ENCODE results near the gene OR52M1. TPM values are rescaled to one million over a fixed set of nuclear protein-coding genes. Genes with fewer than 3 reads are reported as not detected.

OR52M1 gene
- total RNA-seq, 3 donors from 2014 or later, result not detected

DNA sequence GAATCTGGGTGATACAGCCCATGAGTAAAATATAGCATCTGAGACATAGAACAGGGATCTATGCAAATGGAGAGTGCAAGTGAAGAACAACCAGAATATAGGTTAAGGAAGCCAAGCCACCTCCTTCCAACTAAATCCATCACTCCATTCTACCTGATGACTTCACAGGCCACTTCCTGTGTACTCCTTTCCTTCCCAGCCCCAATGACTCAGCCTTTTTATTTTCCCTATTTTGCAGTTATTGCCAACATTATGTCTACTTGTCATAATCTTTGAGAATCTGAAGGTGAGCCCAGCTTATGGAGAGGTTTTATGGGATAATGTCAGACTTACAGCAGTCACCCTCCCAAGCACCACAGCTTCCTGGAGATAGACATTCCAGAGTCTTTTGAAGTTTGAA lies 1.4 kb upstream of the OR52M1 start:
- peaks cover 14% of the 10 kb centered on the region for H3K27me3 Mint-ChIP-seq (ENCODE audit: low read depth)
- no peaks in the 10 kb centered on the region for H3K4me1 Mint-ChIP-seq (ENCODE audit: low read depth)
- H3K4me3 Mint-ChIP-seq, result no peak overlapping the region
- H3K36me3 Mint-ChIP-seq (ENCODE audit: insufficient read depth), result no peaks in the 10 kb centered on the region
- ATAC-seq (no peak), DNase-seq (no peak)
- H3K9me3 Mint-ChIP-seq, result no peaks in the 10 kb centered on the region

DNA sequence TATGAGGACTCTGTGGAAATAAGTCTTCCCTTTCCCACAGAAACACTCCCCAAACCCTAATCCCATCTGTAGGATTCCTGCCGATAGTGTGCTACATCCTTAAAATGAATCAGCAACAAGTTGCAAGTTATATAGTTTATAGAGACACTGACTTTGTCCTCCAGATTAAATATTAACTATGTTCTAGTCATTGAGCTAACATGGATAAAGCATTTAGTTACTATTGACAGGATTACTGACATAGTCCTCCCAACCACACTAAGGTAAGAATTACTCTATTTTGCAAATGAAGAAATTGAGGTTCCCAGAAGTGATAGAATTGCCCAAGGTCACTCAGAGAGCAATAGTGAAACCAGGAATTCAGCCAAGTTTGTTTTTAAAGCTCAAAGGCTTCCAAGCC lies 1.9 kb downstream of the OR52M1 start:
- no peak for ATAC-seq
- no peak for DNase-seq
- no peaks in the 10 kb centered on the region for H3K4me1 Mint-ChIP-seq (ENCODE audit: low read depth)
- no peaks in the 10 kb centered on the region for H3K9me3 Mint-ChIP-seq
- H3K27me3 Mint-ChIP-seq (ENCODE audit: low read depth), result peaks cover 14% of the 10 kb centered on the region
- no peaks in the 10 kb centered on the region for H3K36me3 Mint-ChIP-seq (ENCODE audit: insufficient read depth)
- no peak overlapping the region for H3K4me3 Mint-ChIP-seq

DNA sequence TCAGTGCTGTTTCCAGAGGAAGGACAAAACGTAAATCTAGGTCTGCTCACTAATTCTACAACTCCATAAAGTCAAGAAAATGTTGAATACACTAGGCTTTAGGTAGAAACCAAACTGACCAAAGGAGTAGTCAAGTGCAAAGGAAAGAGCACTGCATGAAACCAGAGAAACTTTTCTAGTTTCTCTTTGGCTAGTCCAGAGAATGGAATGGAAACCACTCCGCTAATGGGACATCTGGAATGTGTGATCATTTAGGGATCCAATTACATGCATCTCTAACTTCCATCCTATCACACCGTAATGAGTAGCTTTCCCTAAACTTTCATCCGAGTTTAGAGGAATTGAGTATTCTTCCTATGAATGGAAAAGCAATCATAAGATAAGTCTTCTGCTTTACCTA lies 2.4 kb downstream of the OR52M1 start:
- no peaks in the 10 kb centered on the region for H3K4me1 Mint-ChIP-seq (ENCODE audit: low read depth)
- no peak overlapping the region for H3K4me3 Mint-ChIP-seq
- ATAC-seq (no peak), DNase-seq (no peak)
- peaks cover 10% of the 10 kb centered on the region for H3K27me3 Mint-ChIP-seq (ENCODE audit: low read depth)
- H3K36me3 Mint-ChIP-seq (ENCODE audit: insufficient read depth), result no peaks in the 10 kb centered on the region
- H3K9me3 Mint-ChIP-seq, result no peaks in the 10 kb centered on the region

DNA sequence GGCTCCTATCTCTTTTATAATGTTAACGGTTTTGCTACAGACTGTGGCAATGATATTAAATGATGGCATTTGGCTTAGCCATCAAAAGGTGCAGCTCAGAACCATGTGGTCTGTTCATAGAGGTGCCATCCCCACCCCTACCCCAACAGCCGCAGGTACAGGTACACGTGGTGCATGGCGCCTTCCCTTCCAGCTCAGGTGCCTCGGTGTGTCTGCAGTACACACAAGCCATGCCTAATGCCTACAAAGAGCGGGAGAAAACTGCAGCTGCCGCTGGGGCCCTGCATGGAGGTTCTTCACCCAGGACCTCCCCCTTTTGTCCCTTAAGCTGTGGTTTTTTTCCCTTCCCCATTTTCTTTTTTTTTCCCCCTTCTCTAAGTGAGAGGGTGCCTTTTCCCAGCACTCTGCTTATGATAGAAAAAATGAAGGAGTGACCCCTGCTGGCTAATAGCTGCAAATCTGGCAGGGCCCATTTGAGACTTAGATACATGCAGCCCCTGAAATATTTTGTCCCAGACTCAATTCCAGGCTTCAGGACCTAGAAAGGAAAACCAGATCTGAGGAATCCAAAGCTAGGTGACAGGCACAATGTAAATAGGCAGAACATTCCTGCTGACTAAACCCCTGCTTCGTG lies 6.5 kb downstream of the OR52M1 start:
- Mint-ChIP-seq H3K9me3 (no peaks in the 10 kb centered on the region), H3K27me3 (ENCODE audit: low read depth) (peaks cover 16% of the 10 kb centered on the region), H3K36me3 (ENCODE audit: insufficient read depth) (no peaks in the 10 kb centered on the region), H3K4me3 (no peak overlapping the region), H3K4me1 (ENCODE audit: low read depth) (no peaks in the 10 kb centered on the region)
- ATAC-seq (no peak), DNase-seq (no peak)

DNA sequence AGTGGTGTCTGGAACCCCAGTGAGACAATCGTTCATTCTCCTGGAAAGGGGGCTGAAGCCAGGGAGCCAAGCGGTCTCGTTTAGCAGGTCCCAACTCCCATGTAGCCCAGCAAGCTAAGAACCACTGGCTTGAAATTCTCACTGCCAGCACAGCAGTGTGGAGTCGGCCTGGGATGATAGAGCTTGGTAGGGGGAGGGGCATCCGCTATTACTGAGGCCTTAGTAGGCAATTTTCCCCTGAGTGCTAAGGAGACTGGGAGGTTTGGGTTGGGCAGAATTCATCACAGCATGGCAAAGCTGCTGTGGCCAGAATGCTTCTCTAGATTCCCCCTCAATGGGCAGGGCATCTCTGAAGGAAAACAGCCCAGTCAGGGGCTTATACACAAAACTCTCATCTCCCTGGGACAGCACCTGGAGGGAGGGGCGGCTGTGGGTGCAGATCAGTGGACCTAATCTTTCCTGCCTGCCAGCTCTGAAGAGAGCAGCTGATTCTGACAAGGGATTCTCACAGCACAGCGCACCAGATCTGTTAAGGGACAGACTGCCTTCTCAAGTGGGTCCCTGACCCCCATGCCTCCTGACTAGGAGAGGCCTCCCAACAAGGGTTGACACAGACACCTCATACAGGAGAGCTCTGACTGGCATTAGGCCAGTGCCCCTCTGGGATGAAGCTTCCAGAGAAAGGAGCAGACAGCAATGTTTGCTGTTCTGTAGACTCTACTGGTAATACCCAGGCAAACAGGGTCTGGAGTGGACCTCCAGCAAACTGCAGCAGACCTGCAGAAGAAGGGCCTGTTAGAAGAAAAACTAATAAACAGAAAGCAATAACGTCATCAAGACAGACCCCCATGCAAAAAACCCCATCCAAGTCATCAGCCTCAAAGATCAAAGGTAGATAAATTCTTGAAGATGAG lies 14.8 kb downstream of the OR52M1 start:
- no peaks in the 10 kb centered on the region for H3K4me1 Mint-ChIP-seq (ENCODE audit: low read depth)
- no peaks in the 10 kb centered on the region for H3K36me3 Mint-ChIP-seq (ENCODE audit: insufficient read depth)
- no peak overlapping the region for H3K4me3 Mint-ChIP-seq
- DNase-seq (no peak), ATAC-seq (no peak)
- no peaks in the 10 kb centered on the region for H3K9me3 Mint-ChIP-seq
- peaks cover 24% of the 10 kb centered on the region for H3K27me3 Mint-ChIP-seq (ENCODE audit: low read depth)

DNA sequence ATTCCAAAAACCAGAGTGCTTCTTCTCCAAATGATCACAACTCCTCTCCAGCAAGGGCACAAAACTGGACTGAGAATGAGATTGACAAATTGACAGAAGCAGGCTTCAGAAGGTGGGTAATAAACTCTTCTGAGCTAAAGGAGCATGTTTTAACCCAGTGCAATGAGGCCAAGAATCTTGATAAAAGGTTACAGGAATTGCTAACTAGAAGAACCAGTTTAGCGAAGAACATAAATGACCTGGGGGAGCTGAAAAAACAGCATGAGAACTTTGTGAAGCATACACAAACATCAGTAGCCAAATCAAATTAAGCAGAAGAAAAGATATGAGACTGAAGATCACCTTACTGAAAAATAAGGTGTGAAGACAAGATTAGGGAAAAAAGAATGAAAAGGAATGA lies 15.5 kb downstream of the OR52M1 start:
- ATAC-seq, result no peak
- DNase-seq, result no peak
- no peaks in the 10 kb centered on the region for H3K4me1 Mint-ChIP-seq (ENCODE audit: low read depth)
- no peak overlapping the region for H3K4me3 Mint-ChIP-seq
- no peaks in the 10 kb centered on the region for H3K9me3 Mint-ChIP-seq
- H3K36me3 Mint-ChIP-seq (ENCODE audit: insufficient read depth), result no peaks in the 10 kb centered on the region
- H3K27me3 Mint-ChIP-seq (ENCODE audit: low read depth), result peaks cover 24% of the 10 kb centered on the region

DNA sequence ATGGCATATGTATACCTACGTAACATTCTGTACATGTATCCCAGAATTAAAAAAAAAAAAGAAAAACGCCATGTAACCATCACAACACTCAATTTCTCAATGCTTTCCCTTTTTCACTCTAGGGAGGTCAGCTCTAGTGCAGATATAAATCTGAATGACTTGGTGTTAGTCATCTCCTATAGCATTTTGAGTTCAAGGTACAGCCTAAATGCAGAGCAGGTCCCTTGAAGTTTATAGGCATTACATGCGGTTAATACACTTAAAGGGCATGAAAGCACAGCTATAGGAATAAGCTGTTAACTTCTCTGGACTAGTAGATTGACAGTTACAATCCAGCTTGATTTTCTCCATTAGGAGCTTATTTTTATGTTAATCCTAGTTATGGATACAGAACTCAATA lies 20.4 kb downstream of the OR52M1 start:
- no peak for DNase-seq
- Mint-ChIP-seq H3K4me3 (no peak overlapping the region), H3K36me3 (ENCODE audit: insufficient read depth) (no peaks in the 10 kb centered on the region), H3K4me1 (ENCODE audit: low read depth) (no peaks in the 10 kb centered on the region), H3K27me3 (ENCODE audit: low read depth) (peaks cover 6% of the 10 kb centered on the region), H3K9me3 (no peaks in the 10 kb centered on the region)
- ATAC-seq, result no peak

DNA sequence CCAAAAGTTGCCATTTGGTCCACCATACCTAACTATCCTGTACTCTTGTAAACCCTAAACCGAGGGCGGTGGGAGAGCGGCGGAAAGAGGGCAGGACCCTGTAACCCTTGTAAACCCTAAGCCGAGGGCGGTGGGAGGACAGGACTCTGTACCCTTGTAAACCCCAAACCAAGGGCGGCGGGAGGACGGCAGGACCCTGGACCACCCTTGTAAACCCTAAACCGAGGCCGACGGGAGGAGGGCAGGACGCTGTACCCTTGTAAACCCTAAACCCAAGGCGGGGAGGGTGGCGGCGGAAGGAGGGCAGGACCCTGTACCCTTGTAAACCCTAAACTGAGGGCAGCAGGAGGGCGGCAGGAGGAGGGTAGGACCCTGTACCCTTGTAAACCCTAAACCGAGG lies 24.1 kb downstream of the OR52M1 start:
- no peaks in the 10 kb centered on the region for H3K36me3 Mint-ChIP-seq (ENCODE audit: insufficient read depth)
- no peaks in the 10 kb centered on the region for H3K9me3 Mint-ChIP-seq
- no peak for DNase-seq
- no peaks in the 10 kb centered on the region for H3K4me1 Mint-ChIP-seq (ENCODE audit: low read depth)
- no peak for ATAC-seq
- no peaks in the 10 kb centered on the region for H3K27me3 Mint-ChIP-seq (ENCODE audit: low read depth)
- no peak overlapping the region for H3K4me3 Mint-ChIP-seq

DNA sequence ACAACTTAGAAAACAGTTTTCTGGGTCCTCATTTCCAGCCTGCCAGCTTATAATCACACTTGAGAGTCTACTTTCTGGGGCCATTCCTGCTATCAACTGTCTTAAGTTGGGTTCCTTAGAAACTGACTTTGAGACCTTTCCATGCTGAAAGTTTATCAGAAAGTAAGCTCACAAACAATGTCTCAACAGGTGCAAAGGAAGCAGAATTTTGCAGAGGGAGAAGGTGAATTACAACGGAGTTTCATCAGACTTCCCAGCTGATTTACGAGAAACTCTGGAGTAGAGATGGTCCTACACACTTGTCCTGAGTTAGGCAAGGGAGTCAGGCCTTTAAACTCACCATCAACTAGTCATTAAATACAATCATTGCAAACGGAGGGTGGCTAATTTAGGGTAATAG lies 31.9 kb downstream of the OR52M1 start:
- no peak for ATAC-seq
- Mint-ChIP-seq H3K4me3 (no peak overlapping the region), H3K4me1 (ENCODE audit: low read depth) (peaks cover 4% of the 10 kb centered on the region), H3K36me3 (ENCODE audit: insufficient read depth) (no peaks in the 10 kb centered on the region), H3K9me3 (no peaks in the 10 kb centered on the region), H3K27me3 (ENCODE audit: low read depth) (peaks cover 20% of the 10 kb centered on the region)
- DNase-seq, result no peak

DNA sequence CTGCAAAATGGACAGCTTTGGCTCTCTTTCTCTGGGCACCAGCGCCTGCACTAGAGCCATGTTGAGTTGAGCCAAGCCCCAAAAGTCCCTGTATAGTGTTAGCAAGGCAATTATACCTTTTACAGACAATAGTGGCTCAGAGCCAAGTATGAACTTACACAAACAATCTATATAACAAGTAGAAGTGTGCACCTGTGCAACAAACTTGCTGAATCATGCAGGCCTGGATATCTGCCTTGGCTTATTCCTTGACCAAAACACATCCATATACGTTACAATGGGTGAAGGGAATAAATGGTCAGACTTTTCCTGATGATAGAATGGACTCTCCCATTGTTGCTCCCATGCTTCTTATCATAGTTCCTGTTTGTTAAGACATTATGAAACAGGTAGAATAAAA lies 32.8 kb downstream of the OR52M1 start:
- Mint-ChIP-seq H3K4me1 (ENCODE audit: low read depth) (peaks cover 4% of the 10 kb centered on the region), H3K9me3 (no peaks in the 10 kb centered on the region), H3K27me3 (ENCODE audit: low read depth) (peaks cover 22% of the 10 kb centered on the region), H3K36me3 (ENCODE audit: insufficient read depth) (no peaks in the 10 kb centered on the region), H3K4me3 (no peak overlapping the region)
- no peak for ATAC-seq
- DNase-seq, result no peak

DNA sequence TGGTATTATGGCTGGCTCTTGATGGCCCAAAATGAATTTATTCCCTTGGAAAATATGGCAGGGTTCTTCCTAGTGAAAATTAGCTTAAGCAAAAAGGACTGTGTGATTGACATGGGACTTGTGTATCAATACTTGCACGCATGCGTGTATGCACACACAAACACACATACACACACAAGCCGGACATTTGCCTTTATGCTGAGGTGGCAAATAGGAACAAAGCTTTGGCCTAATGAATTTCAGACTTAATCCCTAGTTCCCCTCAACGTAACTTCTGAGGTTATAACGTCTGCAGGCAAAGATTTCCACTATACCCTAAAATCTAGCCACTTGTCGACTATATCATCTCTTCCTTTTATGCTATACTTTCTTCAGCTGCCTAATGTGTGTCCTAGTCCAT lies 33.6 kb downstream of the OR52M1 start:
- no peaks in the 10 kb centered on the region for H3K9me3 Mint-ChIP-seq
- ATAC-seq (no peak), DNase-seq (no peak)
- peaks cover 23% of the 10 kb centered on the region for H3K27me3 Mint-ChIP-seq (ENCODE audit: low read depth)
- H3K4me1 Mint-ChIP-seq (ENCODE audit: low read depth), result peaks cover 4% of the 10 kb centered on the region
- no peak overlapping the region for H3K4me3 Mint-ChIP-seq
- H3K36me3 Mint-ChIP-seq (ENCODE audit: insufficient read depth), result no peaks in the 10 kb centered on the region

DNA sequence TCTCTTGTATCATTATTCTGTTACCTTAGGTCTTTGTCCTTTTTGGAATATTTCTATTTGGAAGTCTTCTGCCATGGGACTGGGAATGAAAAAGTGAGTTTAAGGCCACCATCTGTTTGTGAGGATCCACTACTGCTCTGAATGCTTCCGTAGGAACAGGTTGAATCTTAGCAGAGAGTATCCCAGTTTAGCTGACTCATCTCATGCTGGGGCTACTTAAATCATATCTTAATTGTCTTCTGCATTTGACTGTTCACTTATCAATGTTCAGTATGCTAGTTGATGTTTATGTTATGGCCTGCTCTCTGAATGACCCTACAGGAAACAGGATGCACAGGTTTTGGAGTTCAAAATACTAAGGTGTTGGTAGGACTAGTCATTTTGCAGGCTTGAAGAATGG lies 35.1 kb downstream of the OR52M1 start:
- ATAC-seq, result no peak
- no peak for DNase-seq
- Mint-ChIP-seq H3K27me3 (ENCODE audit: low read depth) (peaks cover 29% of the 10 kb centered on the region), H3K4me3 (no peak overlapping the region), H3K36me3 (ENCODE audit: insufficient read depth) (no peaks in the 10 kb centered on the region), H3K4me1 (ENCODE audit: low read depth) (peaks cover 4% of the 10 kb centered on the region), H3K9me3 (no peaks in the 10 kb centered on the region)

DNA sequence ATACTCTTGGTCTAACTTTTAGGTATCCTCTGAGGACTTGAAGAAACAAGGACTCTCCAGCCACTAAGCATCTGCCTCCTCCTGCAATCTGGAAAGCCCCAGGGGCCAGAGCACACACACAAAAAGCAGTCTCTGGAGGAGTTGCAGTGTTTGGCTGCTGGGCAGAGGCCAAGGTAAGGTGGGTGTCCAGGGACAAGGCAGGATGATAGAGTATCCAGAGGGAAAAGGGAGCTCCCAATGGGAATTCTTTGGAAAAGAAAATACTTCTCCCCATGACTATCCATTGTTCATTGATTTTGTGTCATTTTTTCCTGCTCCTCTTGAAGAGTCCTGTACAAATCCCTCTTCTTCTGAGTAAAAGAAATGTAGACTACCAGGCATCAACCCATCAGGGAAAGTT lies 36.5 kb downstream of the OR52M1 start, which contains the start of gene OR52I2:
TSS of gene OR52I2 (plus strand) at position 301 of the 400 bp plus-strand sequence.
- Mint-ChIP-seq H3K4me3 (no peak within 1 kb of the TSS), H3K4me1 (ENCODE audit: low read depth) (no peaks in the 10 kb centered on the region), H3K27me3 (ENCODE audit: low read depth) (peaks cover 34% of the 10 kb centered on the region), H3K9me3 (no peaks in the 10 kb centered on the region), H3K36me3 (ENCODE audit: insufficient read depth) (no peaks in the 10 kb centered on the region)
- ATAC-seq, result no peak
- no peak for DNase-seq

DNA sequence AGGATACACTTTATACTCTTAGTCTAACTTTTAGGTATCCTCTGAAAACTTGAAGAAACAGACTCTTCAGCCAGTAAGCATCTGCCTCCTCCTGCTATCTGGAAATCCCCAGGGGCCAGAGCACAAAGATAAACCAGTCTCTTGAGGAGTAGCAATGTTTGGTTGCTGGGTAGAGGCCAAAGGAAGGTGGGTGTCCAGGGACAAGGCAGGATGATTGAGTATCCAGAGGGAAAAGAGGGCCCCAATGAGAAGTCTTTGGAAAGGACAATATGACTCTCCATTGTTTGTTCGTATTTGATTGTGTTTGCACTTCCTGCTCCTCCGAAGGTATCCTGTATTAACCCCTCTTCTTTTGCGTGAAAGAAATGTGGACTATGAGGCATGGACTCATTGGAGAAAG lies 44.0 kb downstream of the OR52M1 start:
- ATAC-seq (no peak), DNase-seq (no peak)
- Mint-ChIP-seq H3K4me1 (ENCODE audit: low read depth) (no peaks in the 10 kb centered on the region), H3K9me3 (no peaks in the 10 kb centered on the region), H3K27me3 (ENCODE audit: low read depth) (peaks cover 16% of the 10 kb centered on the region), H3K36me3 (ENCODE audit: insufficient read depth) (no peaks in the 10 kb centered on the region), H3K4me3 (no peak overlapping the region)

DNA sequence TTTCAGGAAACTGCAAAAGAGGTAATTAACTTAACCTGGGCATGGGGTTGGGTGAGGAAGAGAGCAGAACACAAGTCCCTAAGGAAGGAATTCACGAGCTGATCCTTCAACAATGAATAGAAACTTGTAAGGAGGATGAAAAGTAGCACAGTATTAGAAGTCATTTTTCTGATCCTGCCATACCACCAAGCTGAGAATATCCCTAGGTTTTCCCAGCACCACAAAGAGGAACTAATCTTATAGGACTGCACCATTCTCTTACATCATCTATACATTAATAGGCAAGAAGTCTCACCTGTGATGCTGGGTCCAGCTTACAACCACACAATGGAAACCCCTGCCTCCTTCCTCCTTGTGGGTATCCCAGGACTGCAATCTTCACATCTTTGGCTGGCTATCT lies 48.7 kb downstream of the OR52M1 start, which contains the start of gene OR52I1:
TSS of gene OR52I1 (plus strand) at position 301 of the 400 bp plus-strand sequence. CDS start at position 301, 0 bp downstream.
- H3K9me3 Mint-ChIP-seq, result no peaks in the 10 kb centered on the region
- H3K27me3 Mint-ChIP-seq (ENCODE audit: low read depth), result no peaks in the 10 kb centered on the region
- no peak for ATAC-seq

More for the DNA sequence above, 48.7 kb downstream of the OR52M1 start, which contains the start of gene OR52I1:
- Mint-ChIP-seq H3K4me3 (no peak within 1 kb of the TSS), H3K36me3 (ENCODE audit: insufficient read depth) (peaks cover 12% of the 10 kb centered on the region), H3K4me1 (ENCODE audit: low read depth) (peaks cover 2% of the 10 kb centered on the region)
- no peak for DNase-seq
